EL (cell line): Measurements from ENCODE around the gene KISS1.

Experiments
- DNase-seq: peaks from one replicate; pipeline ENCODE4 v3.0.0-alpha.2; 2016

The KISS1 gene

GRCh38 chr1:204190212-204191211 is 5.8 kb downstream of the KISS1 start:
- DNase-seq = peak; percentile 47

DNA sequence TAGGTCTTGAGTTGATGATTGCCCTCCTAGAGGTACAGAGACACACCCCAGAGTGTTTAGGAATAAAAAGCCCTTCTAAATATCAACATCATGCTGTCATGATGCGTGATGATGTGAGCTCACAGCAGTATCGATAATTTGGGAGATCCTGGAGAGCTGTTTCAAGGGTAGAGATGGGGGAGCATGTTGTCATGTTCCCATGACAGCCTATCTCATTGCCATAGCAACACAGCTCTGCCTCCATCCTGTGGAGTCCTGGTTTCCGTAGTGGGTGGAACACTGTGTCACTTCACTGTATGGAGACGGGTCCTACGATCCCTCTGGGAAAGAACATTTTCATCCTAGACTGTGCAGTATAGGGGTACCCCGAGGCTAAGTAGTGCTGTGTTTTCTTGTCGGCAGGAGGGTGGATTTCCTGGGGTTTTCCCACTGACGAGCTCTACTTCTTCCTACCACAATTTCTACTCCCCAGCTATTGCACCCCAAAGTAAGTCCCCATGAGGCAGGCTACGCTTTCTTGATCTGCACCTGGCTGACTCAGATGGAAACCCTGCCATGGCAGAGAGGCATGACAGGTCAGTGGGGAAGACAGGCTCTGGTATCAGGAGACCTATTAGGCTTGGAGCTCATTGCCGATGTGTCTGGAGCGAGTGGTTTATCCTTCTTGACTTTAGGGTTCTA is 7.2 kb downstream of the KISS1 start:
- DNase-seq = no peak

DNA sequence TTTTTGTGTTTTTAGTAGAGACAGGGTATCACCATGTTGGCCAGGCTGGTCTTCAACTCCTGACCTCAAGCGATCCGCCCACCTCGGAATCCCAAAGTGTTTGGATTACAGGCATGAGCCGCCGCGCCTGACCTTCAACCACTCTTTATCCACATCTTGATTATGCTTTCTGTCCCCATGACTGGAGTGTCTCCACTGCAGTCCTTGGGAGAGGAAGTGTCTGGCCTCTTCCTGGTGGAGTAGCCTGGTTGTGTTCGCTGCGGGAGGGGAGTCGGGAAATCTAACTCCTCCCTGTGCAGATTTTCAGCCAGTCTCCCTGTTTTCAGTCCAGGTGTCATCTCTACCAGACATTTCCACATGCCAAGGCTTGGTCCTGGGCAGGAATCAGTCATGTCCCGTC is 9.7 kb downstream of the KISS1 start:
- DNase-seq = no peak

- DNase-seq = no peak
These were observed 15.2 kb downstream of the KISS1 start for GRCh38 chr1:204181116-204181515.

DNA sequence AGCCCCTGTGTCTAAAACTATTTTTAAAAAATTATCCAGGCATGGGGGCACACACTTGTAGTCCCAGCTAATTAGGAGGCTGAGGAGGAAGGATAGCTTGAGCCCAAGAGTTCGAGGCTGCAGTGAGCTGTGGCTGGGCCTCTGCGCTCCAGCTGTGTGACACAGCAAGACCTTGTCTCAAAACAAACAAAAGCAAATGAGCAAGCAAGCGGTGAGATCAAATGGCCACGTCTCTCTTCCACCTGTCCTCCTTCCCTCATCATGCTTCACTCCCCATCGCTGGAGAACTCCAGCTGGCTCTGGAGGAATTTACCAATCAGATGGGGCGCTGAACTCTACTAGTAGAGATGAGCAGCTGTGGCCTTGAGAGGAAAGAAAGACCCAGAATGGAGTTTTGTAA is 16.2 kb downstream of the KISS1 start:
- no peak for DNase-seq

DNA sequence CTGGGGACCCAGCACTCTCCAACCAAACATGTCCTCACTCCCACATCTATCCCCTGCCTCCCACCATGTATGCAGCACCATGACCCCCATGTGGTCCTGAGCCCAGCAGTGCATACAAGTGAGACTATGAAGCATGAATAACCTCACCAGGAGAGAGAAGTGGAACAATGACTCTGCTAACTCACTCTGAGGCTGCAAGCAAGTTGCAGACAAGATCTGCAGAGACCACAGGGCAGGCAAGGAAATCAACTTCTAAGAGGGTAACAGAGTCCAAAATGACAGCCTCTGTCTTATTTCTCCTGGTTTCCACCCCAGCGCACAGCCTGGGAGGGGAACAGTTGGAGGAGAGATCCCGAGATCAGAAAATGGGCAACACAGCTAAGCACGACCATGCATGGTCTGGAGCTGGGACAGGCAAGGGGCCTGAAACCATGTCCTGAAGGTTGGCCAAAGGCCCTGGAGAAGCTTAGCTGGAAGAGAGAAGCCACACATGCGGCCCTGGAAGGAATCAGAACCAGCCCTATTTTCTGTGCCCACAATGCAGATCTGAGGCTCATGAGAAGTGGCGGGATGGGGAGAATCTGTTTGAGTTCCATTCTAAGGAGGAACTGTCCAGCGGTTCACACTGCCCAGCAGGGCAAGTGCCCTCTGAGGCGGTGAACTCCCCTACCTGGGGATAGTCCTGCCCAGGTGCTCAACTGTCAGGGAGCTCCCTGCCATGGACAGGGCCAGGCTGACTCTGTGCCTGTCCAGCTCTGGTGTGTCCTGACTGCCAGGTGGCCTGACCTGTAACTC is 17.6 kb downstream of the KISS1 start:
- DNase-seq = no peak

DNA sequence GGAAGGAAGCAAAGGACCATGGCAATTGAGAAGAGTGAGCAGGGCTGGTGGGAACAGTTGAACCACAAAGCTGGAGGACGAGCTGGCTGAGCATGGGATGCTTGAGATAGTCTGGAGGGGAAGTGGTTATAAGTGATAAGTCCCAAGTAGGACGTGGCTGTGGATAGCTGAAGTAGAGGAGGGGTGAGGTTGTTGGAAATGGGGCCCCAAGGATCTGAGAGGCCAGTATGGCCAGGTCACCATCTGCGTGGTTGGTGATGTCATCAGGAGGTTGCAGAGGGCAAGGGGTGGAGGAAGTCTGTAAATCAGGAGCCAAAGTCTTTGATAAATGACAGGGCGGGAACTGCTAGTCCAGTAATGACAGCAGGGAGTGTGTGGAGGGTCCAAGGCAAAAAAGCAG is 19.2 kb downstream of the KISS1 start:
- DNase-seq = peak; percentile 24

GRCh38 chr1:204176049-204176448 is 20.2 kb downstream of the KISS1 start:
- DNase-seq = no peak

GRCh38 chr1:204174958-204175357 is 21.3 kb downstream of the KISS1 start:
- DNase-seq = no peak

GRCh38 chr1:204172404-204173029 is 23.8 kb downstream of the KISS1 start:
- DNase-seq = no peak

DNA sequence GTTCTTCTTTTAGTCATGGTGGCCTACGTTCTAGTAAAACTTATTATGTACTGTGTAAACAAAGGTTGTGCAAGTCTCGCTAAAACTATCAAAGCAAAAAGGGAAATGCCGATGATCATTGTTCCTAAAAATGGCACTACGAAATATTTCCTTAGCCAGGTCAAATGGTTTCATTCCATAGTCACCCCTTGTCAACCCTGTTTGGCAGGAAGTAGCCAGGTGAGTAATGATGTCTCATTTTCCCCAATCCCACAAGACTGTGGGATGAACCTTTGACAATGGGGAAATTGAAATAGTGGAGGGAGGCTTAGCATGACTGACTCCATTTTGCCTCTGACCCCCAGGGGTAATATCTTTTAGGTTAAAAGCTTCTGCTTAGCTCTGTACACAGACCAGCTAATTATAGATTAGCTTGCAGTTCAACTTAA is 24.5 kb downstream of the KISS1 start:
- DNase-seq = peak; percentile 75

DNA sequence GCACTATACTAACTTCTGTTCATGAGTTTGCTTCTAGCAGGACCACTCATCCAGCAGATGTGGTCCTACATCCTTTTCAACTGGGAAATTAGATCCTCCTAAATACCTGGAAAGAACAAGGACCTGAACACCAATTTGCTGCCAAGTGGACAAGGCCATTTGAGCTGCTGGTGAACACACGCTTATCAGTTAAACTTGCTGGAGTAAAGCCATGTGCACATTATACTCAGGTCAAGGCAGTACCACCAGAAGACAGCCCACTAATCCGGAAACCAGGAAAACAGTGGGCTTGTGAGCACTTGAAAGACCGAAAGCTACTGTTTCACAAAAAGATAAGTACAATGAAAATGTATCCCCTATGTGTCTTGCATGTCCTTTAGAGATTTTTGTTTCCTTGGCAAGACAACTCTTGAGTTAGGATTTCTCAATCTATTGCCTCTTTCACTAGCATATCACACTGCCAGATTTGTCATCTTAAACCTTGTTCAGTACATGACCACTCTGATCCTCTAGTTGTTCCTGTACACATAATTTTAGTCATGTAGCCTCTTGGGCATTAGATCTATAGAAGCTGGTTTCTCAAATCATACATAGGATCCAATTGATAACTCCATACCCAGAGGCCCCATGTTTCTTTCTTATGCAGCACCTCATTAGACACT is 25.7 kb downstream of the KISS1 start:
- no peak for DNase-seq

DNA sequence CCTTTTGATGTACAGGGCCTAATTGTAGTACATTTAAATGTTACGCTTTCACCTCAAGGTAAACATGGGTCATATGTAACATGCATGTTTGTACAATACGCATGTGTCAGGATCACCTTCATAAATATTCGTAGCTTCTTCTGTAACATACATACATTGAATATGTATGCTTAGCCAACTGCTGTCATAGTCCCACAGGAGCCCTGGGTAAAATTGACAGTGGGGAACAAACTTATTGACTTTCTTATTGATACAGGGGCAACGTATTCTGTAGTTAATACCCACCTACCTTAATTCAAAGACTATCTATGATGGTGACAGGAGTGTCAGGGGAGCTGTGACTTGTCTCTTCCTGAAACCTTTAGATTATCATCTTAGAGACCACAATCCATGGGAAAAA is 26.4 kb downstream of the KISS1 start:
- no peak for DNase-seq

DNA sequence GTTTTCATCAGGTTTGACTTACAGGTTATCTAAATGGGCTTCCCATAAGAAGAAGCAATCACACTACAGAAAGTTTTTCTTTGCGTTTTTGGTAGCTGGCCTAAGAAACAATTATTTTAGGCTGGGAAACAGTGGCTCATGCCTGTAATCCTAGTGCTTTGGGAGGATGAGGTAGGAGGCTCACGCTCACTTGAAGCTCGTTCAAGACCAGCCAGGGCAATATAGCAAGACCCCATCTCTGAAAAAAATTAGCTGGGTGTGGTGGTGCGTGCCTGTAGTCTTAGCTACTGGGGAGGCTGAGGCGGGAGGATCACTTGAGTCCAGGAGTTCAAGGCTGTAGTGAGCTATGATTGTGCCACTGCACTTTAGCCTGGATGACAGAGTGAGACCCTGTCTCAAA is 28.6 kb downstream of the KISS1 start:
- DNase-seq = no peak

DNA sequence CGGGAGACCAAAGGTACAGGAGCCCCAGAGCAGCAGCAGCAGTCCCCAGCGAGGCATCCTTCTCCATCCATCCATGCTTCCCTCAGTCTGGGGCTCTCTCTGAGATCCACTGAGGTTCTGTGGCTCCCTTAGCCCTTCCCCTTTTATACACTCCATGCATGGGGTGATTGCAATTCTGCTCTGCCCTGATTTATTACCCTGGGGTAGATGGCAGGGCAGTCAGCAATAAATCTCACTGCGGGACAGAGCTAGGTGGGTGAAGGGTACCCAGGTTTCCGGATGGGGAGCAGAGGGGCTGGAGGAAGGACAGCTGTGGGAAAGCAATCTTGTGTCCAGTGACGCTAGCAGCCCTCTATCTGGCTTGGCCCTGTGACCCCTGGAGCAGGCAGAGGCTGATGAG is 30.1 kb downstream of the KISS1 start, which contains the start of gene REN:
REN (minus strand) TSS at position 119 of the 400 bp plus-strand sequence; CDS start at position 75, 44 bp downstream.
- DNase-seq = no peak

DNA sequence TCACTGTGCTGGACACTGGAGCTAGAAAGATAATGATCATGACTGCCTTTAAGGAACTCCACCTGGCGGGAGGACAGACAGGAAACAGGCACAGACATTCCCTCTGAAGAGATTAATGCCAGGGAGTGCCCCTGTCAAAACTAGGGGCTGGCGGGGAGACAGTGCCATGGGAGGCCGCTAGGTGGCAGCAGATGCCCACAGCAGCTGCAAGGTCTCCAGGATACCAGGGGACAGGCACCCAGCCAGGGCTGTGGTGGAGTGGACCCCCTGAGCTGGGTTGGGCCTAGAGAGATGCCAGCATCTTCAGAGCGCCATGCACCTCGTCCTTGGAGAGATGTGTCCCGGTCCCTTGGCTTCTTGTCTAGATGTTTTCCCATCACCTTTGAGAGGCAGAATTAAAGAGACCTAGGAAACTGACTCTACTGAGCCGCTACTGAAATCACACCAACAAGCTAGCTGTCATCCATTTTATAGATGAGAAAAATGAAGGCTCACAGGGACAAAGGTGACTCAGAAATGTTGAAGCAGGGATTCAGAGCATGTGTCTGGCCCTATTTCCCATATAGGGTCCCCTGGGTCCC is 33.7 kb downstream of the KISS1 start:
- DNase-seq = peak; percentile 72

GRCh38 chr1:204161609-204162493 is 34.4 kb downstream of the KISS1 start:
- no peak for DNase-seq

DNA sequence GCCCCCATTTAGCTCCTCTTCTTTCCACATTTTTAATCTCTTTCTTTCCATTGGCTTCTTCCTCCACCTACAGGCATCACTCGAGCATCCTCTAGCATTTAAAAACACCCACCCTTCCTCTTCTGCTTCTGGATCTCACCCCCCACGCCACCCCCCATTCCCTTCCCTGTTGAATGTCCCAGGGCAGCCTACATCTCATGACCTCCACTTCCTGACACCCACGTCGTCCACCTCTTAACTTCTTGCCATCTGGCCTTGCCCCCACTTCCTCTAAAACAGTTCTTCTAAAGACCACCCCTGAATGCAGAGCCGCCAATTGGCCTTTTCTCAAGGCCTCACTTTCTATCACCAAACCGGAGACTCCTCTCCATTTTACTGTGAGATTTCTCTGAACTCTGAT is 38.3 kb downstream of the KISS1 start:
- no peak for DNase-seq

DNA sequence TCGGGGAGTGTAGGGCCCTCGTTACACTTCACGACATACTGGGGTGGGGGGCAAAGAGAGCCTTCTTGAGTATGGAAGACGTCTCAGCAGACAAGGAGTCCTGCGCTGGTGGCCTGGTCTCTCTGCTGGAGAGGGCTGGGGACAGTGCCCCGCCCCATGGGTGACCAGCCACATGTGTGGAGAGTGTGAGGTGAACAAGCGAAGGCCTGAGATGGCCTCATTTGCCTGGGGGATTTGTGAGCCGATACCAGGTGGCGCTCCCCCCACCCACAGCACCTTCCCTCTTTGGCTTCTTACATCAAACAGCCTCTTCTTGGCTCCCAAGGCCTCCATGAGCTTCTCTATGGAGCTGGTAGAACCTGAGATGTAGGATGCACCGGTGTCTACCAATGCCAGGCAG is 40.4 kb downstream of the KISS1 start:
- no peak for DNase-seq

DNA sequence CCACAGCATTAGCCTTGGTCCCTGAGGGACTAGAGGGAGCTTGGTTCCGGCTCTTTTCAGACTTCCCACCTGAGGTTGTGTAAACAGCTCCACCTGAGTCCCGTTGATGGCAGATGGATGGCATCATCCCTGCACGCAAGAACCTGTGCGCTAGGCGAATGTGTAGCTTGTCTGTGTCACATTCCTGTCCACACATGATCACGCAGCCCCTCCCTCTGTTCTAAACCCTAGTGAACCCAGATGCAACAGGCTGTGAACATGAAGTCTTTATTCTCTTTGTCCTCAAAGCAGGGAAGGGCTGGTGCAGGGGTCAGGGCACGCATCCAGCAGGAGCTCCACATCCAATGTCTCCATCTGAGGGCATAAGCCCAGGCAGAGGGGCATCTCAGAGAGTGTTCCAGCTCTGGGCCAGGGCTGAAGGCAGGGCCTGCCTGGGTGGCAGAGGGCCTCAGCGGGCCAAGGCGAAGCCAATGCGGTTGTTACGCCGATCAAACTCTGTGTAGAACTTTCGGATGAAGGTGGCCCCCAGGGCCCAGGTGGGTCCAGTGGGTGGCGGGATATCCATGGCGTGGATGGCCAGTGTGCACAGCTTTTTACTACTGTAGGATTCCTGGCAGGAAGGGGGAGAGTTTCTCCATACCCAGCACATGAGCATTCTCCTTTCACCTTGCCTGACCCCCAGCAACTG is 41.6 kb downstream of the KISS1 start:
- no peak for DNase-seq
